CD4-positive, alpha-beta T cell treated with Interferon alpha-2 for 1 hour (primary cell): ENCODE data around the gene ZNF669.
A peak's percentile ranks its signal among the peaks of the same experiment; 100 is the strongest.

ENCODE experiments used
- DNase-seq, 2 donors: peaks; one replicate each; pipeline ENCODE4 v3.0.0-alpha.2; 2020 to 2022

The ZNF669 gene

DNA sequence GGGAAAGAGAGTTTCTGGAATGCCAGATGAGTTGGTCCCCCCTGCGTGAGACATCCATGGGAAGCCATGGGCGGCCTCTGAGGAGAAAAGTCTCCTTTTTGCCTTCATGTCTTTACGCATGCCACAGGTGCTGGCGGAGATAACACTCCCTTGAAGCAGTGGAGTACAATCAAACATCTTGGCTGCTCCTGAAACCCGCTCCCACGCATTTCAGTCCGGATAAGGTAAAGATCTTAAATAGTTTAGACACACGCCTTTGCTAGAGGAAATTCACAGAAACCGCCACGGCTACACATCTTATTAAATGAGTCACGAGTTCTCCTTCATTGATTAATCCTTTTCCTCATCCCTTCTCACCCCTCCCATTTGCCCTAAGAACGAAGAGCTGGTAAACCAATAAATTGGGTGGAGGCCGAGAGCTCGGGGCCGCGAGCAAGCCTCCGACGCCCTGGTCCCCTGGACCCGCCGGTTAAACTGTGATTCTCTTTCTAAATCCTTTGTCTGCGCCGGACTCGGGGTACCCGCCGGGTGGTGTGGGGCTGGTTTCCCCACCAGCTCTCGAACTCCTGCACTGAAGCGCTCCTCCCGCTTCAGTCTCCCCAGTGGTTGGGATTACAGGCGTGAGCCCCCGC lies 6.6 kb upstream of the ZNF669 start:
- DNase-seq, result no peak

DNA sequence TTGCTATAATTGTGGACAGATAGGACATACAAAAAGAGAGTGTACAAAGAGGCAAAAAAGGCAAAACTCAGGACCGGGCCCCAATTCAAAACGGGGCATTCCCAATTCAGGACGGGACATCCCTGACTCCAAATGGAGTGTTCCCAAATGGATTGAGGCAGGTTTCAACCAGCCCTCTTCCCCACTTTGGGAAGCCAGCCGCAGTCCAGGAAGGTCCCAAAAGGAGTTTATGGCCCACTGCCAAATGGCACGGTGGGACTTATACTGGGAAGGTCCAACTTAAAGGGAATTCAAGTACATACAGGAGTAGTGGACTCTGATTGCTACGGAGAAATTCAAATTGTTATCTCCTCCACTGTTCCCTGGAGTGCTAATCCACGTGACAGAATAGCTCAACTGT lies 3.5 kb upstream of the ZNF669 start:
- no peak for DNase-seq

DNA sequence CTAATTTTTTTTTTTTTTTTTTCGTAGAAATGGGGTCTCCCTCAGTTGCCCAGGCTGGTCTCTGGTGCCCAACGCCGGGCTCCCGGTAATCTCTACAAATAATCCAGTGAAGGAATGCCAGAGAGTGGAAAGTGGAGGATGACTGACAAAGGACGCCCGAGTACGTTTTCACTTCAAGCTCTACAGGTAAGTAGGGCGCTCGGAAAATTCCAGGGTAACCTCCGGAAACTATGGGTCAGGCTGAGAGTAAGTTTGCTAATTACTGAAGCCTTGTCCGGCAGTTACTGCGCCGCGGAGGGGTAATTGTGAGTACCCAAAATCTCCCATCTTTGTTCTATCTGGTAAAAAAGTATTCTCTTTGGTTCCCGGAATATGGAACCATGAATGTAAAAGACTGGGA lies 1.8 kb upstream of the ZNF669 start:
- DNase-seq, result no peak

DNA sequence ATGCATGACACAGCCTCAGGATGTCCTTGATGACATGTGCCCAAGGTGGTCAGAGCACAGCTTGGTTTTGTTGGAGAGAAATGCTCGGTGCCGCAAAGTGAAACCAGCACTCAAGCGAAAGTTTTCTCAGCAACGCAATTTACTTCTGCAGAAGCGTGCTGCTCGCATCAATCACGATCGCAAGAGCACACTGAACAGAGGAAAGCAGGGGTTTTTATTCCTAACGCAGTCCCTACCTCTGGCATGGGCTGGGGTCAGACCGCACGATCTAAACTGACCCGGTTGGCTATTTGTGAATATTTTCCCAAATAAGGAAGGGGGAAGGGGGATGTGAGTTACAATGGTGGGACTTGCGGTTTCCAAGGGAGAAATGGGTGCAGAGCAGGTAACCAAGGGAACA lies 809 bp upstream of the ZNF669 start:
- no peak for DNase-seq

DNA sequence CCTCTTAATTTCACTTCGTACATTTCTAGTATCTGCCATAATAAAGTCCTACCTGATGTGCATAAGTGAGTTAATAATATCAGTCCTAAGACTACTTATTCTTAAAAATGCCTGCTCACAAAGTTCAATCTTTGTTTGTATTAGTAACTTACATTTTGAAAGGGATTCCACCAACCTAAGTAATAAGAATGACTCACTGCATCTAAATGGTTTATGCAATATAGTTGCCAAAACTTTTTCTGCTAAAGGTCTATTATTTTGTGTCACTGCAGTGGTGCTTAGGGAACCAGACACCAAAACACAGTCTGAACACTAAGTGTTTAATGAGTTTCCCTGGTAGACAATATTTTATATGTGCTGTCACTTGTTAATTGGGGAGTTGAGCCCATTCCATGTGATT lies 1.8 kb downstream of the ZNF669 start:
- DNase-seq, result no peak

DNA sequence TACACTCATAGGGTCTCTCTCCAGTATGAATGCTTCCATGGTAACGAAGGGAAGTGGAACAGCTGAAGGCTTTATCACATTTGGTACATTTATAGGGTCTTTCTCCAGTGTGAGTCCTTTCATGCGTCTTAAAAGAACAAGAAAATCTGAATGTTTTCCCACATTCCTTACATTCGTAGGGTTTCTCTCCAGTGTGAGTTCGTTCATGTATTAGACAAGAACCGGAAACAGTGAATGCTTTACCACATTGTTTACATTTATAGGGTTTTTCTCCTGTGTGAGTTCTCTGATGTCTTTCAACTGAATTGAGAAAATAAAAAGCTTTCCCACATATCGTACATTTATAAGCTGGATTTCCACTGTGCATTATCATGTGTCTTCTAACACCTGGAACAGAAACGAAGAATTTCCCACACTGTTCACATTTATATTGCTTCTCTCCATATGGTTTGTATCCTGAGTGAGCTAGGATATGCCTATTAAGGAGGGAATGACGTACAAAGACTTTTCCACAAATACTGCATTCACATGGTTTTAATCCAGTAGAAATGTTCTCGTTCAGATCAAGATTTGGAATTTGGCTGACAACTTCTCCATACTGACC lies 3.4 kb downstream of the ZNF669 start:
- DNase-seq, result no peak

DNA sequence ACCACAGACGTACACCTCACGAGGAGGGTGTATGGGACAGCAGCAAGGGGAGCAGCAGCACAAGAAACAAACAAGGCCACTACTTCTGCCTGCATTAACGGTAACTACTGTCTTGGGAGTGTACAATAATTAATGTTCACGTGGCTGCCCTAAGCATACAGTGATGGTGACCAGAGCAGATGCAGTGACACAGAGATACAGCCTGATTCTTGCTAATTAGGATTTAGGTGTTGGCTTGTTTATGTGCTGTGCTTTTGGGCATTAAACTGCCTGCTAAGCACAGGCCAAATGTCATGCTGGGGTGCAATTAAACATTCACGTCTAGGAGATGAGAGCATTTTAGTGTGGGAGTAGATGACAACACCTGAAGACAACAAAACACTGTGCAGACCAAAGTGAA lies 7.2 kb downstream of the ZNF669 start:
- DNase-seq, result no peak

DNA sequence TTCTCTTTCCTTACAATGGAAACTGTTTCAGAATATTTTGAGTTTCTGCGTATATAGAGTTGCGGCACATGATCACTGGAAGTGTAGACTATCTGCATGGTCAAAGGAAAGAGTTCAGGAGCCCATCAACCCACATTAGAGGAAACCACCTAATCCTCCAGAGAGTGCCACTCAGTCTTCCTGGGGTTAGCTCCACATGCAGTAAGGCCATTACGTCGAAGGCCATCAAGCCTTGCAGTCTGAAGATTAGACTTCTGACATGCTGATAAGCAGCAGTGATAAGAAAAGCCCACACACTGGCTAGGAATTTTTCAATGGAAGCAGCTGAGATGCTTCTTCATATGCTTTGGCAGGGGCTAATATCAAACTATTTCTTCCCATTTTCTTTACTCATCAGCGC lies 7.6 kb downstream of the ZNF669 start:
- DNase-seq, result no peak

DNA sequence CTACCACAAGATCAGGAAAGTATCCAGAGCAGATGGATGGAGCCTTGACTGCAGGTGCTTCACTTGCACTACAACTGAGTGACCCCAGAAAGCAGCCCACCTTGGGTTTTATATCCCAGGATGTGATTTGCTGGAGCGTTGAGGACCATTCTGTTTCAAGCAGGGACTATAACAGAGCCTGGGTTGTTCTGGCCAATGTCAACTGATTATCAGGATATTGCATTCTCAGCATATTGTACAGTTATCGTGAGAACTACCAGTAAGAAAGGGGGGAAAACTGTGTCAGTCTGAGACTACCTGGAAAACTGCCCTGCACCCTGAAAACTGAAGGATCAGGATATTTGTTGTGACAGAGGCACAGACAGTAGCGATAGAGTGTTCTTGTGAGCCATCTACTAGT lies 8.0 kb downstream of the ZNF669 start:
- no peak for DNase-seq

DNA sequence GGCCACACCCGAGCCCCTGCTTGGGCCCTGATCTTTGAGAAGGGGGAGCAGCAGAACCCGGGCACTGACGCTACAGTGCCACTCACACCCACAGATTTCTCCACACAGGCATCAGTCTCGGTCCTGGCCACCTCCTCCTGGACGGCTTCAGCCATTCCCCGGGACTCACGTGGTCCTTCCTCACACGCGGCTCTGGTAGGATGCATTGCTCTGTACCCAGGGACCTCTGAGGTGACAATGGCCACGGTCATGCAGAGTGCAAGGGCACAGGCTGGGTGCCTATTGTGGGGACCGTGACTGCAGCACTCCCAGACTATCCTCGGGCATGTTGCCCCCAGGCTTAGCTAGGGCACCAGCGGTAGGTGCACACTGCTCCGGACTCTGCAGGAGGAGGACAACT lies 13.7 kb downstream of the ZNF669 start:
- no peak for DNase-seq

DNA sequence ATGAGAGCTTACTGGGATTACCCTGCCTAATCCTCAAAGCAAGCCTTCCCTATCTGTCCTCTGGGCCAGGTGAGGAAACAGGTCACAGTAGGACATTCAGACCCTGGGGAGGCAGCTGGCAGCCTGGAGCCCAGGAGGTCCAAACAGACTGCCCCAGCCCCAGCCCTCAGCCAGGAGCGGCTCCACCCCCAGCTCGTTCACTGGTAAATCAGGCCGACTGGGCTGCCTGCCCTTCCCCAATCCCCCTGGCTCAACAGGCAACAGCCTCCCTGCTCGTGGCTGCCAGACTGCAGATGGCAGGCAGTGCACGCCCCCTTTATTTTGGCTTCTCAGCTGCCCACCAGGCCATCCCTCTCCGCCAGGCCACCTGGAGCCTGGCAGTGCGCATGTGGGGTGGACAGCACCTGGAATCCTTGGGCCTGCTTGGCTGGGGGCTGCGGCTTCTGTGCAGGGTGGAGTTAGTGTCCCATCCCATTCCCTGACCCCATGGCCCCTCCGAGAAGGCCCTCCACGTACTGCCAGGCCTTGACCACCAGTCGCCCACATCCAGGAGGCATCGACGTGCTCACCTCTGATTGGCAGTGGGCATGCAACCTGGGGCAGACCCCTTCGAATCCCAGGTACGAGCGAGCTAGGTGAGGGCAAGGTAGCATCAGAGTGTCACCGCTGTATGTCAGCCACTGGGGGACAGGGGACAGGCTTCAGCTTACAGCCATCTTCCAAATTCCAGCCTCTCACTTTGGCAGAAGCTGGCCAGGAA lies 14.4 kb downstream of the ZNF669 start:
- DNase-seq, result no peak

DNA sequence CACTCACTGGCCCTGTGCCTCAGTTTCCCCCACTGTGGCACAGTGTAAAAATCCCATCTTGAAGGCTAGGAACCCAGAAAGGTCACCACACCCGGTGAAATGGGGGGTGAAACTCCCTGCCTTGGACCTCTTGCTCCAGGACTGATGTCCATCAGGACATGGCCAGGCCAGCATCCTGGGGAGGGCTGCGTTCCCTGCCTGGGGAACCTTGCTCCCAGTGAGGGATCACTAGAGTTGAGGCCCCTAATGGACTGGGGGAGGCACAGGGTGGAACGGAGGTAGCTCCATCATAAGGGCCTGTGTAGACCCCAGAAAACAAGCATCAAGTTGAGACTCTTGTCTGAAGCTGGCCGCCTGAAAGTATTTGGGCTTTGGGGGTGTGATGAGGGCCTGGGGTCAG lies 15.2 kb downstream of the ZNF669 start:
- no peak for DNase-seq

DNA sequence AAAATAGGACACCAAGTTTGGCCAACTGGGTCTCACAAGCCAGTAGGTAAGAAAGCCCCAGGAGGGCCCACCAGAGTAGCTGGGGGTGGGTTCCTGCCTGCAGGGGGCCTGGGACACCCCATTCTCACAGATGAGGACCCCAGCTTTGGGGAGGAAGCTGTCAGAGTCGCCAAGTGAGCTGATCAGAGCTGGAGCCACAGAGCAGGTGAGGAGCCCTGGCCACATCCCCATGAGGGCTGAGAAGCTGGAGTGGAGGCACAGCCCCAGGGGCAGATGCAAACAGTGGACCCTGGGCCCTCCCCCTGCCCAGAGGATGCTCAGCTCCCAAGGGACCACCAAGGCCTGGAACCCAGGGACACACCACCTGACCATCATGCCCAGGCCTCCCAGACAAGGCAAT lies 16.9 kb downstream of the ZNF669 start:
- DNase-seq, result no peak

DNA sequence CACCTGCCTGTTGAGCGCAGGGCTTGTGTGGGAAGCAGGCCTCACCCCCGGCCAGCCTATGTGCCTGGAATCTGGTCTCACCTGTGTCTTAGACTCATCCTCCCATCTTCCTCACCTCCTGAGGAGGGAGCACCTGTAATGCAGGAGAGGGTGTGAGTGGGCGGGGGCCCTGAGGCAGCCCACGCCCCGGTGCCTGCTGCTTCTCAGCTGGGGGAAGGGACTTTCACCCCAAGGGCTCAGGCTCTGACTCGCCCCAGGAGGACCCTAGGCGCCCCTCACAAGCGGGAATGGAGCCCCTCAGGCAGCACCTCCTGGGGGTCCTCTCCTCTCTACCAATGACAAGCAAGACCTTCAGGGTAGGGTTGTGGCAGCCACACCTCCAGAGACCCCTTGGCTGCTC lies 18.8 kb downstream of the ZNF669 start:
- no peak for DNase-seq

DNA sequence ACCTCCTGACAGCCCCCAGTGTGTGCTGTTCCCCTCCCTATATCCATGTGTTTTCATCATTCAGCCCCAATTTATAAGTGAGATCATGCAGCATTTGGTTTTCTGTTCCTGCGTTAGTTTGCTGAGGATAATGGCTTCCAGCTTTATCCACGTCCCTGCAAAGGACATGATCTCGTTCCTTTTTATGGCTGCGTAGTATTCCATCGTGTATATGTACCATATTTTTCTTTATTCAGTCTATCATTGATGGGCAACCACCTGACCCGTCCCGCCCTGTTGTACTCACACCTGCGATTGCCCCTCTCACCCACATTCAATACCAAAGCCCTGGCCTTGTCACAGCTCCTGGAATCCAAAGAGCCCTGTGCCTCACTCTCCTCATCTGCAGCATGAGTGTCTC lies 19.4 kb downstream of the ZNF669 start:
- no peak for DNase-seq

DNA sequence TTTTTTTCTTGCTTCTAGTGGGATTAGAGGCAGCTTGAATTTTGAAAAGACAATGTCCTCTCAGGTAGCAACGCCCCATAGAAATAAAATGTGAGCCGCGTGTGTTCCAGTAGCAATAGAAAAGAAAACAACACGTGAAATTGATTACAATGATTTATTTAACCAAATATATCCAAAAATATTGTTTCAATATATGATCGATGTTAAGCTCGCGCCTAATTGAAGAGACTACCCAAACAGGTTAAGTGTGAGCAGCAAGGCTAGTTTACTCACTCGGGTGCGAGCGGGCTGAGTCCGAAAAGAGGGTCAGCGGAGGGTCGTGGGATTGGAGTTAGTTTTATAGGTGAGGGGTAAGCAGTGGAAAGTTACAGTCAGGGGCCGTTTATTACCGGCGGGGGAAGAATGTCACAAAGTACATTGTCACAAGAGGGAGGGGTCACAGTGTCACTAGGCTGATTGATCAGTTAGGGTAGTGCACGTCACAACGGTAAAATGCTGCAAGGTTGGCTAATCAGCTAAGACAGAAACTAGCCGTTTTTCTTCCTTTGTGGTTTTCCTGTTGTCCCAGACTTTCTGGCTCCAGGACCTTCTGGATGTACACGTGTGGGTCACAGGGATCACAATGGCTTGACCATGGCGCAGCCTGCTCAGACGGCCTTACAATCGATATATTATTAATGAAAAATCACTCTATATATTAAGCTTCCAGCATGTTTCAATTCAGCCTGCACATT lies 24.8 kb downstream of the ZNF669 start:
- DNase-seq, result peak in 1 of 2 donors; percentile 18

DNA sequence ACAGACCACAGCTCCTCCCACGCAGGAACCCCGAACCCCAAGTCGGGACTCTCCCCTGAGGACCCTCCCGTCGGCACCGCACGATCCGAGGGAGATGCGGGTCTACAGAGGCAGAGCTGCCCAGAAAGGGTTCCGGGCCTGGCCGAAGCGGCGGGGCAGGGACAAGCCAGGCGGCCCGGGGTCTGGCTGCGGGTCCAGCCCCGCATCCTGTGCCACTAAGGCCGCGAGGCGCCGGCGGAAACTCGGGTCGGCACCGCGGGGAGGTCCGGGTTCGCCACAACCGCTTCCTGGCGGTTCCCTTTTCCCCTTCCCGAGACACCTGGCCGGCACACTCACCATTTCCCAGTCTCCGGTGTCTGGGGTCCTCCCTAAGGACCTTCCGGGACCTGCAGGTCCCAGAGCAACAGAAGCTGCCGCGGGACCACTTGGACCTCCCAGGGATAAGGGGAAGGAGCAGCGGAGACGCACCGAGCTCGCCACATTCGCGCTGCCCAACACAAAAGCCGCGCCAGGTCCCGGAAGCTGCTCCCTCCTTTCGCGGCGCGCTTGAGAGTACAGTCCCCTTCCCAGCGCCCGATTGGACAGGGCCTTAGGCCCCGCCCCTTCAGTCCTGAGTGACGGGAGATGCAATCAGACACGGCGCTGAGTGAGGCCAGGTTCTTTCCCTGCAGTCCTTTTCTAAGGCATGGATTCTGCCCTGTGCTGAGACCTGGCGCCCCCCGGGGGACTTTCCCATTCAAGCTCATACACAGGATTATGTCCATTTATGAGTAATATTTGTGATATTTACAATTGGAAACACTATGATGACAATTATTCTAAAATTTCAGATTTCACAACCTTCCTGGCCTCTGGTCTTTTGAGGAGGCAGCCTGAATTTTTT lies 25.7 kb downstream of the ZNF669 start, which contains the start of gene ZNF670:
Gene ZNF670, minus strand, starts transcription at position 554 of the 883 bp plus-strand sequence. Its CDS starts 215 bp downstream, at position 339.
- DNase-seq, result peak; percentile 80 to 85

DNA sequence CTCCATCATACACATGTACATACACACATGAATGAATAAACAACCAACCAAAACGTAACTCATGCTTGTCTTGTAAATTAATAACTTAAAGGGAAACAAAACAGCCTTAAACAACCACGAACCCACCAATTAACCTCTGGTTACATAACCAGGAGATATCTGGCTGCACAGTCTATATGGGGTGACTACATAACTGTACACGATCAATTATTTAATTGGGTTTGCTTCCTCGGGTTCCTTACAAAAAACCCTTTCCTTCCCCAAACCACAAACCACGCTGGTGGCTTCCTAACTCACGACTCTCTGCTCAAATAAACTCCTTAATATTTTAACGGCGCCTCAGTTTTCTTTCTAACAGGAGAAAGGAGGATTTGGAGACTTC lies 26.3 kb downstream of the ZNF669 start:
- DNase-seq, result no peak

DNA sequence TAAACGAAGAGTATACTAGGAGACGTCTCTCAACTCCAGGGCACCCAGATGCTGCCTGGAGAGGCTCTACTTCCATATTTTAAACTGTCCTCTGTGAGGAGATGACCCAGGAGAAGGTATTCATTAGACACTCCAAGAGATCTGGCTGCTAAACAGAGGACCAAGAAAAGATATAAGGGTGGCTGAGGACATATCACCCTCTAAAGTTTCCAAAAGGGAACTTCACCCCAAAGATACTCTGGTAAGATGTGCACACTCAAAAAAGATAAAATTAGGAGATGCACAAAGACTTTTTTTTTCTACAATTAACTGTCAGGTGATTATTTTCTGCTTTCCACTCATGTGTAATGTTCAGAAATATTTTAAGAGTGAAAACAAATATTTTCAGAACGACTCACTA lies 26.9 kb downstream of the ZNF669 start:
- DNase-seq, result no peak

DNA sequence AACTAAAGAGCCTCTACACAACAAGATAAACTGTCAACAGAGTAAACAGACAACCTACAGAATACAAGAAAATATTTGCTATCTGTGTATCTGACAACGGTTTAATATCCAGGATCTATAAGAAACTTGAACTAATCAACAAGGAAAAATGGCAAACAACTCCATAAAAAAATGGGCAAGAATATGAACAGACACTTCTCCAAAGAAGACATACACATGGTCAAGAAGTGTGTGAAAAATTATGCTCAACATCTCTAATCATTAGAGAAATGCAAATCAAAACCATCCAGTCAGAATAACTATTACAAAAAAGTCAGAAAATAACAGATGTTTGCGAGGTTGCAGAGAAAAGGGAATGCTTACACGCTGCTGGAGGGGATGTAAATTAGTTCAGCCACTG lies 33.5 kb downstream of the ZNF669 start:
- no peak for DNase-seq

DNA sequence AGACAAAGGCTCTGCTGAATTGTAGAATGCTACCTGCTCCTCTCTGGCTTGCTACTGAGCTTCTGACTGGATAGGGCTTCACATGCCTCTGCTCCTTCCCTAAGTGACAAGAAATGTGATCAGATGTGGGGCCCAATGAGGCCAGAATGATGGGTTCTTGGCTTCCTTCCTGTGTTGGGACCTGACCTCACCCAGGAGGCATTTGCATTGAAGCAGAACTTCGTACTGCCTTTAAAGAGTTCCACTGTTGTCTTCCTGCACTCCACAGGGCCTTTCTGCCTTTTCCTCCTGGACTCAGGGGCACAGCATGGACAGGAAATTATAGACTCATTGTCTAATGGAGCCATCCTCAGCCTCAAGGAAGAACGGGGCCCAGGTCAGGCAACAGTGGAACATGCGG lies 39.9 kb downstream of the ZNF669 start:
- DNase-seq, result no peak

DNA sequence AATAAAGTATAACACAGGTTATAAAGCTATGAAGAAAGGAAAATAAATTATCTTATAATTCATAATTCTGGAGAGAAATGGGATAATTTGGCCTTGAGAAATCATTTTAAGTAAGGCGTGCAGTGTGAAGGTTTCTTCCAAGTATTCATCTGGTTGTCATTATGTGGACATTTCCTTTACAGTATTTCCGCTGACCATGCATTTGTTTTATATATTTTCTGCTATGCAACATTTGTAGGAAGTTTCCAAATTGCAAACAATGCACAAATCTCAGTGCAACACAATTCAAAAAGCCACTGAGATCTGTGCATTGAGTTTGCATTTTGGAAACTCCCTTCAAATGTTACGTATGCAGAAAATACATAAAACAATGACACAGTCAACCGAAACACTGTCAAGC lies 43.4 kb downstream of the ZNF669 start:
- no peak for DNase-seq

DNA sequence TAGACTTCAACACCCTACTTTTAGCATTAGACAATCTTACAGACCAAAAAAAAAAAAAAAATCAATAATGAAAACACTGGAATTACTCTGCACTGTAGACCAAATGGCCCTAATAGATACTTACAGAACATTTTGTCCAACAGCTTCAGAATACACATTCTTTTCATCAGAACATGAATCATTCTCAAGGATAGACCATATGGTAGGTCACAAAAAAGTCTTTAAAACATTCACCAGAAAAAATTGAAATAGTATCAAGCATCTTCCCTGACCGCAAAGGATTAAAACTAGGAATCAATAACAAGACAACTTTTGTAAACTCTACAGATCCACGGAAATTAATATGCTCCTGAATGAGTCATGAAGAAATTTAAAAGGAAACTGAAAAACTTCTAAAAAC lies 48.1 kb downstream of the ZNF669 start:
- DNase-seq, result no peak
